Fibroblast of lung (primary cell): ENCODE measurements around the gene INPP5A.

Experiments used
- CTCF ChIP-seq, 2 donors: IDR thresholded peaks in 1 of 2; conservative IDR thresholded peaks in 1 of 2; 1 replicate in 1 of 2; 2 replicates in 1 of 2; pipeline ENCODE4 v1.5.1; 2011 to 2012; ENCODE audit warnings: low read length in 2 of 2, control low read depth in 1 of 2, inconsistent platforms in 1 of 2, low read depth in 1 of 2, mild to moderate bottlenecking in 1 of 2
- EZH2 ChIP-seq: IDR thresholded peaks from 2 replicates; pipeline ENCODE4 v1.5.1; 2012; ENCODE audit warnings: low read length, control low read depth, mild to moderate bottlenecking; ENCODE audit errors: missing control alignments

- TF ChIP-seq CTCF (conservative IDR thresholded peaks at IDR 0.05 in 1 of 2, IDR thresholded peaks at IDR 0.05 in 1 of 2; ENCODE audit: low read depth in 1 of 2, low read length in 2 of 2) (no peak), EZH2 (no peak)
Observed at GRCh38 chr10:132810807-132811700, 273.5 kb downstream of the INPP5A start.
